HepG2 (cell line): ENCODE data around the gene ATG2B. TPM values are rescaled to one million over a fixed set of nuclear protein-coding genes. Genes with fewer than 3 reads are reported as not detected.

Experiments
- ARNT ChIP-seq: fragments of 450-650 bp; IDR thresholded peaks from 2 replicates; pipeline ENCODE4 v1.6.1; 2017
- CBX1 ChIP-seq: IDR thresholded peaks from one replicate; pipeline ENCODE4 v1.6.1; 2016; ENCODE audit warnings: antibody characterized with exemption, low read depth
- HOMEZ ChIP-seq: IDR thresholded peaks from 2 replicates; pipeline ENCODE4 v1.6.1; 2016; ENCODE audit warnings: low read depth
- PTBP1 ChIP-seq: fragments of 200-400 bp; formaldehyde crosslinking; IDR thresholded peaks from 2 replicates; pipeline ENCODE4 v1.6.1; 2018; ENCODE audit warnings: low read length, low read depth; ENCODE audit not compliant: poor library complexity, severe bottlenecking
- ZBTB40 ChIP-seq, 2 experiments: fragments of 450-650 bp in 1 of 2; sonication (generic) in 1 of 2; formaldehyde crosslinking in 1 of 2; IDR thresholded peaks; 2 replicates each; pipeline versions ENCODE4 v1.6.1 to v1.8.0; 2016 to 2022; ENCODE audit warnings: antibody characterized with exemption in 1 of 2, mild to moderate bottlenecking in 1 of 2, missing genetic modification reagents in 1 of 2
- ZNF44 ChIP-seq: sonication (generic); formaldehyde crosslinking; IDR thresholded peaks from 2 replicates; pipeline ENCODE4 v1.5.1; 2020; ENCODE audit warnings: mild to moderate bottlenecking, missing genetic modification reagents
- ZNF562 ChIP-seq: sonication (generic); formaldehyde crosslinking; IDR thresholded peaks from 2 replicates; pipeline ENCODE4 v1.8.0; 2022; ENCODE audit warnings: missing genetic modification reagents, borderline replicate concordance
- polyA plus RNA-seq, 8 experiments: library from polyadenylated mRNA; depleted of rRNA in 3 of 8; stranded (reverse) in 7 of 8; unstranded in 1 of 8; fragments of >200 nt; fragmentation: Illumina TruSeq in 4 of 8; extraction: Trizol in 4 of 8; gene quantifications; 2 replicates each; pipeline versions ENCODE4 v1.2.1 to v1.2.3, GENCODE V29; 2011 to 2016; ENCODE audit warnings: low read depth in 4 of 8, missing spikeins in 1 of 8, mixed read lengths in 1 of 8; ENCODE audit not compliant: insufficient read depth in 1 of 8
- total RNA-seq, 5 experiments: library from RNA; depleted of rRNA; stranded (reverse); fragments of >200 nt; fragmentation: Illumina TruSeq; extraction: Trizol; gene quantifications; 2 replicates each; pipeline ENCODE4 v1.2.3, GENCODE V29; 2016; ENCODE audit warnings: low read depth in 1 of 5
- TF ChIP-seq, protein P1 (sequence below): sonication (generic); formaldehyde crosslinking; IDR thresholded peaks from 2 replicates; pipeline ENCODE4 v1.5.0; 2020; ENCODE audit warnings: mild to moderate bottlenecking, missing genetic modification reagents

ATG2B gene
- total and polyA plus RNA-seq, 2 of the 13 experiments (the other 11 are each of a cell fraction or from before 2014, with no cell fraction given), result 7.4 to 7.5 TPM

GRCh38 chr14:96403409-96403808 is 40.3 kb upstream of the ATG2B start (continued):
- TF ChIP-seq ARNT (no peak), ZBTB40 (IDR thresholded peaks at IDR 0.05) (no peak), ZBTB40 (CRISPR knock-in tag; IDR thresholded peaks at IDR 0.05) (no peak), ZNF44 (CRISPR knock-in tag) (no peak), PTBP1 (no peak), ZNF562 (CRISPR knock-in tag) (no peak), CBX1 (no peak), HOMEZ (CRISPR knock-in tag) (no peak)
- TF ChIP-seq, protein P1, sequence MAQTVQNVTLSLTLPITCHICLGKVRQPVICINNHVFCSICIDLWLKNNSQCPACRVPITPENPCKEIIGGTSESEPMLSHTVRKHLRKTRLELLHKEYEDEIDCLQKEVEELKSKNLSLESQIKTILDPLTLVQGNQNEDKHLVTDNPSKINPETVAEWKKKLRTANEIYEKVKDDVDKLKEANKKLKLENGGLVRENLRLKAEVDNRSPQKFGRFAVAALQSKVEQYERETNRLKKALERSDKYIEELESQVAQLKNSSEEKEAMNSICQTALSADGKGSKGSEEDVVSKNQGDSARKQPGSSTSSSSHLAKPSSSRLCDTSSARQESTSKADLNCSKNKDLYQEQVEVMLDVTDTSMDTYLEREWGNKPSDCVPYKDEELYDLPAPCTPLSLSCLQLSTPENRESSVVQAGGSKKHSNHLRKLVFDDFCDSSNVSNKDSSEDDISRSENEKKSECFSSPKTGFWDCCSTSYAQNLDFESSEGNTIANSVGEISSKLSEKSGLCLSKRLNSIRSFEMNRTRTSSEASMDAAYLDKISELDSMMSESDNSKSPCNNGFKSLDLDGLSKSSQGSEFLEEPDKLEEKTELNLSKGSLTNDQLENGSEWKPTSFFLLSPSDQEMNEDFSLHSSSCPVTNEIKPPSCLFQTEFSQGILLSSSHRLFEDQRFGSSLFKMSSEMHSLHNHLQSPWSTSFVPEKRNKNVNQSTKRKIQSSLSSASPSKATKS (CRISPR knock-in tag), result no peak
